GM04504 (cell line): ENCODE measurements around the gene DHRS12.

ENCODE experiments used
- DNase-seq: peaks from one replicate; pipeline ENCODE4 v3.0.0-alpha.2; 2012; ENCODE audit warnings: low read depth

The DHRS12 gene

GRCh38 chr13:51724721-51725120 lies 79.2 kb downstream of the DHRS12 start:
- DNase-seq, result no peak

- DNase-seq, result no peak
Measured at GRCh38 chr13:51723529-51723928, 80.4 kb downstream of the DHRS12 start.

DNA sequence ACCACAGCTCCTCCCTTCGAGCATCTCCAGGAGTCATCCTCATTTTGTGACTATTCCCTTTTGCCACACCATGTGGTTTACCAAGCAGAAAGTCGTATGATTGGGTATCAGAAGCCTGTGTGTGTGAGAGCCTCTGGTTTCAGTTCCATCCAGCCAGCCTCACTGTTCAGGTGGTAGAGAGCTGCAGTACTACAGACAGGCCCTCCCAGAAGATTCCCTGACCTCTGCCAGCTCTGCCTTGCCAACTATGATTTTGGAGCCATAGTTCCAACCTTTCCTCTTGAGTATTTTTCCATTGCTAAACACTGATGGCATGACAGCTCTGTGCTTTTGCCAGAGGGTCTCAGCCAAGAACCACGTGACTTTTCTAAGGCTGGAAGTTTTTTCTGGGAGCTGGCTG lies 82.5 kb downstream of the DHRS12 start:
- no peak for DNase-seq

DNA sequence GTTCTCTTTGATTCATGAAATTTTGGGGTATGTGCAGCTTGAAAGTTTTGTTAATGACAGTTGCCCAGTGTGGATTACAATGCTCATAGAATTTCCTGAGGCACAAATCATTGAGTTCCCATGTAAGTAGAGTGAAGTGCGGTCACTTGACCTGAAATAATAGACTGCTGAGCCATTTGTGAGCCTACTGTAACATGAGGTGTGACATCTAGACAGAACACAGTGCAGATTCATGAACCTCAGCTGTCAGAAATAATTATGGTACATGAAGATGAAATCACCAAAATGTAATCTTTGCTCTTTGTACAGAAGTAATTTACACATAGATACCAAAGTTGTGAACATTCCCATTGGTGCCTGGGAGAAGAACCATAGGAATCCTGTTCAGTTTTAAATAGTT lies 84.6 kb downstream of the DHRS12 start:
- DNase-seq, result no peak
